GM23338 (cell line): ENCODE results near the gene POP4. TPM values are rescaled to one million over a fixed set of nuclear protein-coding genes. Genes with fewer than 3 reads are reported as not detected.

ENCODE experiments used
- ATAC-seq: fragments of 200-7000 bp; cut with Tn5 transposase; 3 replicates; pipeline ENCODE4 v1.9.1; 2020
- DNase-seq: peaks from one replicate; pipeline ENCODE4 v3.0.0-alpha.2; 2015; ENCODE audit warnings: low spot score
- H2AFZ ChIP-seq: fragments of 200-600 bp; sonication (generic); 2 replicates; pipeline ENCODE4 v1.8.0; 2016; ENCODE audit warnings: antibody characterized with exemption, mild to moderate bottlenecking, moderate library complexity
- H3F3A ChIP-seq: fragments of 200-600 bp; sonication (generic); replicated peaks from 2 replicates; pipeline ENCODE4 v1.8.0; 2017; ENCODE audit warnings: antibody characterized with exemption, mixed run types, low read depth
- H3K27ac ChIP-seq: fragments of 200-600 bp; sonication (generic); 2 replicates; pipeline ENCODE4 v1.6.1; 2016; ENCODE audit warnings: low read depth
- H3K27me3 ChIP-seq: fragments of 200-600 bp; sonication (generic); 2 replicates; pipeline ENCODE4 v1.8.0; 2016; ENCODE audit warnings: mild to moderate bottlenecking, mixed run types, moderate library complexity; ENCODE audit not compliant: insufficient read depth
- H3K36me3 ChIP-seq: fragments of 200-600 bp; sonication (generic); 2 replicates; pipeline ENCODE4 v1.8.0; 2016; ENCODE audit warnings: mild to moderate bottlenecking; ENCODE audit not compliant: insufficient read depth
- H3K4me1 ChIP-seq: fragments of 200-600 bp; sonication (generic); 2 replicates; pipeline ENCODE4 v1.8.0; 2016; ENCODE audit warnings: mild to moderate bottlenecking, moderate library complexity; ENCODE audit not compliant: insufficient read depth
- H3K4me2 ChIP-seq: fragments of 200-600 bp; sonication (generic); 2 replicates; pipeline ENCODE4 v1.7.1; 2017; ENCODE audit warnings: mixed run types
- H3K4me3 ChIP-seq: fragments of 200-600 bp; sonication (generic); 2 replicates; pipeline ENCODE4 v1.6.1; 2016; ENCODE audit warnings: mixed run types
- H3K79me2 ChIP-seq: fragments of 200-600 bp; sonication (generic); replicated peaks from 2 replicates; pipeline ENCODE4 v1.8.0; 2017; ENCODE audit warnings: mild to moderate bottlenecking; ENCODE audit not compliant: insufficient read depth
- H3K9me2 ChIP-seq: fragments of 200-600 bp; sonication (generic); 2 replicates; pipeline ENCODE4 v1.8.0; 2017; ENCODE audit not compliant: insufficient read depth
- H4K20me1 ChIP-seq: fragments of 200-600 bp; sonication (generic); replicated peaks from 2 replicates; pipeline ENCODE4 v1.8.0; 2017; ENCODE audit warnings: mild to moderate bottlenecking; ENCODE audit not compliant: insufficient read depth
- H3K27ac Mint-ChIP-seq: 2 replicates; pipeline ENCODE4 v1.8.0; 2020; ENCODE audit warnings: inconsistent platforms, mild to moderate bottlenecking, moderate library complexity, mixed read lengths
- H3K27me3 Mint-ChIP-seq: 3 replicates; pipeline ENCODE4 v1.8.0; 2022; ENCODE audit warnings: low read depth, mild to moderate bottlenecking, moderate library complexity, mixed read lengths, inconsistent platforms; ENCODE audit not compliant: insufficient read depth, poor library complexity
- H3K36me3 Mint-ChIP-seq: 3 replicates; pipeline ENCODE4 v1.8.0; 2021; ENCODE audit warnings: low read depth, mild to moderate bottlenecking, inconsistent platforms, moderate library complexity, mixed read lengths
- H3K4me1 Mint-ChIP-seq: 3 replicates; pipeline ENCODE4 v1.8.0; 2020; ENCODE audit warnings: mild to moderate bottlenecking, inconsistent platforms, mixed read lengths
- H3K4me3 Mint-ChIP-seq: 3 replicates; pipeline ENCODE4 v1.8.0; 2021; ENCODE audit warnings: moderate library complexity, mild to moderate bottlenecking, inconsistent platforms, mixed read lengths
- H3K9me3 Mint-ChIP-seq: 3 replicates; pipeline ENCODE4 v1.8.0; 2020; ENCODE audit warnings: moderate library complexity, mild to moderate bottlenecking, inconsistent platforms, mixed read lengths
- EZH2 ChIP-seq: fragments of 200-600 bp; sonication (generic); IDR thresholded peaks from one replicate; pipeline ENCODE4 v1.8.0; 2017; ENCODE audit warnings: antibody characterized with exemption, mild to moderate bottlenecking, low read depth; ENCODE audit not compliant: unreplicated experiment
- NANOG ChIP-seq: IDR thresholded peaks from 2 replicates; pipeline ENCODE4 v1.6.1; 2016; ENCODE audit warnings: antibody characterized with exemption, borderline replicate concordance
- POLR2AphosphoS5 ChIP-seq: IDR thresholded peaks from 2 replicates; pipeline ENCODE4 v1.6.1; 2016; ENCODE audit warnings: antibody characterized with exemption, low read depth
- STAT1 ChIP-seq: IDR thresholded peaks from one replicate; pipeline ENCODE4 v1.6.1; 2016; ENCODE audit warnings: antibody characterized with exemption; ENCODE audit not compliant: unreplicated experiment
- ZNF114 ChIP-seq: fragments of 250-450 bp; sonication (Bioruptor Pico); IDR thresholded peaks from 2 replicates; pipeline ENCODE4 v1.5.0; 2020; ENCODE audit warnings: mild to moderate bottlenecking, moderate library complexity
- polyA plus RNA-seq: library from polyadenylated mRNA; unstranded; fragments of >200 nt; fragmentation: Nextera tagmentation; extraction: Ambion mirVana; gene quantifications from 2 replicates; pipeline ENCODE4 v1.2.1, GENCODE V29; 2016
- total RNA-seq: library from RNA; depleted of rRNA; stranded (reverse); fragments of >200 nt; shearing (Covaris generic); gene quantifications from 2 replicates; pipeline ENCODE4 v1.2.3, GENCODE V29; 2014
- TF ChIP-seq, protein P1 (sequence below): IDR thresholded peaks from one replicate; pipeline ENCODE4 v1.6.1; 2018; ENCODE audit warnings: antibody characterized with exemption; ENCODE audit not compliant: unreplicated experiment
- TF ChIP-seq, protein P2 (sequence below): fragments of 250-450 bp; sonication (Bioruptor Pico); IDR thresholded peaks from 2 replicates; pipeline ENCODE4 v1.5.0; 2020; ENCODE audit warnings: mild to moderate bottlenecking, moderate library complexity

Gene POP4
- total and polyA plus RNA-seq, 2 experiments from 2014 or later: 37.2 to 58.3 TPM

DNA sequence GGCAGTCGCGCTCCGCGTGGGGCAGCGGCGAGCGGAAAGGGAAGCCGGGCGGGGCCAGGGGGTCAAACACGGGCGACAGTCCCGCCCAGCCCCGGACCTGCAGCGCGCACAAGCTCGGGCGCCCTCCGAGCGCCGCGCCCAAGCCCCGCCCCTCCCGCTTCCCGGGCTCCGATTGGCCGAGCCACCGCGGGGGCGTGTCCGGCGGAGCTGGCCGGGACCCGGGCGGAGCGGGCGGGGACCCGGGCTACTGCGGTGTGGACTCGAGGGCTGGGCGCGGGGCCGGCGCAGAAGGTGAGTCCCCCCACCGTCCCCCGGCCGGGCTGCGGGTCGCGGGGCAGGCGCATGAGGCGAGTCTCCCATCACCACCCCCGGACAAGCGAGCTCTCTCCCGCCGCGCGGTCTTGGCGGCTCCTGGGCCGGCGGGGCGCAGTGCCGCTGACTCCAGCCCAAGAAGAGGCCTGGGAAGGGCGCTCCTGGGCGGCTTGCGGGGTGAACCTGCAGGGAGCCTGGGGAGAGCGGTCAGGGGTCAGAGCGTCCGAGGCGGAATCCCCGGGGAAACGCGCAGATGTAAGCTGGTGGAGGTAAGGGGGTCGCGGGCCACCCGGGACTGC lies 59.2 kb downstream of the POP4 start, which contains the start of gene PLEKHF1:
TSS of gene PLEKHF1 (plus strand) at position 247 of the 611 bp plus-strand sequence. CDS start 8,379 bp downstream, outside the sequence.
- 0 out of 2 replicates have a peak within 1 kb of the TSS, but pooled peaks have one; percentile 32 for H2AFZ ChIP-seq
- H3K9me3 Mint-ChIP-seq: no peaks in the 10 kb centered on the region
- H3K4me1 ChIP-seq: peaks cover 10% of the 10 kb centered on the region
- 0 out of 2 replicates have a peak, but pooled peaks cover 7% of the 10 kb centered on the region for H3F3A ChIP-seq
- ATAC-seq (peak; percentile 80), DNase-seq (peak; percentile 89)
- H3K27ac Mint-ChIP-seq: no peak within 1 kb of the TSS
- no peaks in the 10 kb centered on the region for H3K36me3 ChIP-seq
- H3K27me3 Mint-ChIP-seq: peaks cover 11% of the 10 kb centered on the region
- peak within 1 kb of the TSS; percentile 78 for H3K4me3 Mint-ChIP-seq
- H3K9me2 ChIP-seq: no peaks in the 10 kb centered on the region
- peak within 1 kb of the TSS; percentile 88 for H3K4me3 ChIP-seq
- H3K4me2 ChIP-seq: peak within 1 kb of the TSS; percentile 89
- no peaks in the 10 kb centered on the region for H3K27me3 ChIP-seq
- peaks cover 29% of the 10 kb centered on the region for H3K79me2 ChIP-seq
- TF ChIP-seq, protein P1, sequence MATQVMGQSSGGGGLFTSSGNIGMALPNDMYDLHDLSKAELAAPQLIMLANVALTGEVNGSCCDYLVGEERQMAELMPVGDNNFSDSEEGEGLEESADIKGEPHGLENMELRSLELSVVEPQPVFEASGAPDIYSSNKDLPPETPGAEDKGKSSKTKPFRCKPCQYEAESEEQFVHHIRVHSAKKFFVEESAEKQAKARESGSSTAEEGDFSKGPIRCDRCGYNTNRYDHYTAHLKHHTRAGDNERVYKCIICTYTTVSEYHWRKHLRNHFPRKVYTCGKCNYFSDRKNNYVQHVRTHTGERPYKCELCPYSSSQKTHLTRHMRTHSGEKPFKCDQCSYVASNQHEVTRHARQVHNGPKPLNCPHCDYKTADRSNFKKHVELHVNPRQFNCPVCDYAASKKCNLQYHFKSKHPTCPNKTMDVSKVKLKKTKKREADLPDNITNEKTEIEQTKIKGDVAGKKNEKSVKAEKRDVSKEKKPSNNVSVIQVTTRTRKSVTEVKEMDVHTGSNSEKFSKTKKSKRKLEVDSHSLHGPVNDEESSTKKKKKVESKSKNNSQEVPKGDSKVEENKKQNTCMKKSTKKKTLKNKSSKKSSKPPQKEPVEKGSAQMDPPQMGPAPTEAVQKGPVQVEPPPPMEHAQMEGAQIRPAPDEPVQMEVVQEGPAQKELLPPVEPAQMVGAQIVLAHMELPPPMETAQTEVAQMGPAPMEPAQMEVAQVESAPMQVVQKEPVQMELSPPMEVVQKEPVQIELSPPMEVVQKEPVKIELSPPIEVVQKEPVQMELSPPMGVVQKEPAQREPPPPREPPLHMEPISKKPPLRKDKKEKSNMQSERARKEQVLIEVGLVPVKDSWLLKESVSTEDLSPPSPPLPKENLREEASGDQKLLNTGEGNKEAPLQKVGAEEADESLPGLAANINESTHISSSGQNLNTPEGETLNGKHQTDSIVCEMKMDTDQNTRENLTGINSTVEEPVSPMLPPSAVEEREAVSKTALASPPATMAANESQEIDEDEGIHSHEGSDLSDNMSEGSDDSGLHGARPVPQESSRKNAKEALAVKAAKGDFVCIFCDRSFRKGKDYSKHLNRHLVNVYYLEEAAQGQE: no peak
- TF ChIP-seq ZNF114 (no peak), POLR2AphosphoS5 (peak; percentile 47), NANOG (no peak), STAT1 (no peak)
- peak within 1 kb of the TSS; percentile 75 for H3K27ac ChIP-seq
- peaks cover 34% of the 10 kb centered on the region for H3K4me1 Mint-ChIP-seq
- H4K20me1 ChIP-seq: no peaks in the 10 kb centered on the region; the same call in none of the 2 replicates
- peaks cover 3% of the 10 kb centered on the region; the same call in 2 of the 3 replicates for H3K36me3 Mint-ChIP-seq

DNA sequence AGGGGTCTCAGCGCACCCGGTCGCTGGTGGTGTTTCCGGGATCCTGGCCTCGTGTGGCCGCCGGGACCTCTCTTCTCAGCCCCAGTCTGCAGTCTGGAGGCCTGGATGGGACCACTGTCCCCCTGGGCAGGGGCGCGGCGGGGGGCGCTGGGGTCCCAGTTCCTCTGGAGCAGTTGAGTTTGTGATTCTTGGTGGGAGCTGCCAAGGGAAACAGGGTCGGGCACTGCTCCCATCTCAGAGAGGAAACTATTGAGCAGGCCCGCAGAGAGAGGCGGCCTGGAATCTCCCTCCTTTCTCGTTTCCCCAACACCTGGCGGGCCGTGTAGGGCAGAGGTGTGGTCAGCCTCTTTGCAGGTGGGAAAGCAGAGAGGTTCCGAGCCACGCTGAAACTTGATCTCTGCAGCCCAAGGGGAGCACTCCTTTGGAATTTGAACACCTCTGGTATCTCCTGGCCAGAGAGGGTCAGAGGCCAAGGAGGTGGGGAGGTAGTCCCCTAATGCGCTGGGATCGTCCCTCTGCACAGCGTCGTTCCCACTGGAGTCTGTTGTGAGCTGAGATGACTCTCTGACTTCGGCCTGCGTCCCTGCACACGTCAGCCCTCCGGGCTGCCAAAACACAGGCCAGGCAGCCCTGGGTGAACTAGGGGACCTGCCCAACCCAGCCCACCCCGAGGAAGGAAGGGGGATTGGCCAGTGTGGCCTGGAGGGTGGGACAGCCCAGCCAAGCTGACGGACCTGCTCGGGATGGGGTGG lies 59.9 kb downstream of the POP4 start:
- Histone ChIP-seq H3K79me2 (peaks cover 35% of the 10 kb centered on the region), H4K20me1 (no peaks in the 10 kb centered on the region; the same call in none of the 2 replicates), H2AFZ (0 out of 2 replicates have a peak overlapping the region, but pooled peaks have one; percentile 25), H3K36me3 (no peaks in the 10 kb centered on the region), H3K27me3 (no peaks in the 10 kb centered on the region), H3K4me1 (peaks cover 10% of the 10 kb centered on the region), H3K9me2 (no peaks in the 10 kb centered on the region; the same call in 1 of the 2 replicates), H3F3A (0 out of 2 replicates have a peak, but pooled peaks cover 7% of the 10 kb centered on the region), H3K4me3 (peak overlapping the region; percentile 88), H3K4me2 (peak overlapping the region; percentile 89), H3K27ac (peak overlapping the region; percentile 75)
- Mint-ChIP-seq H3K9me3 (no peaks in the 10 kb centered on the region), H3K36me3 (peaks cover 8% of the 10 kb centered on the region), H3K27me3 (peaks cover 11% of the 10 kb centered on the region), H3K4me1 (peaks cover 34% of the 10 kb centered on the region), H3K4me3 (peak overlapping the region; percentile 78), H3K27ac (peak overlapping the region; percentile 91)
- peak; percentile 68 for ATAC-seq
- peak; percentile 90 for DNase-seq
- TF ChIP-seq, protein P2, sequence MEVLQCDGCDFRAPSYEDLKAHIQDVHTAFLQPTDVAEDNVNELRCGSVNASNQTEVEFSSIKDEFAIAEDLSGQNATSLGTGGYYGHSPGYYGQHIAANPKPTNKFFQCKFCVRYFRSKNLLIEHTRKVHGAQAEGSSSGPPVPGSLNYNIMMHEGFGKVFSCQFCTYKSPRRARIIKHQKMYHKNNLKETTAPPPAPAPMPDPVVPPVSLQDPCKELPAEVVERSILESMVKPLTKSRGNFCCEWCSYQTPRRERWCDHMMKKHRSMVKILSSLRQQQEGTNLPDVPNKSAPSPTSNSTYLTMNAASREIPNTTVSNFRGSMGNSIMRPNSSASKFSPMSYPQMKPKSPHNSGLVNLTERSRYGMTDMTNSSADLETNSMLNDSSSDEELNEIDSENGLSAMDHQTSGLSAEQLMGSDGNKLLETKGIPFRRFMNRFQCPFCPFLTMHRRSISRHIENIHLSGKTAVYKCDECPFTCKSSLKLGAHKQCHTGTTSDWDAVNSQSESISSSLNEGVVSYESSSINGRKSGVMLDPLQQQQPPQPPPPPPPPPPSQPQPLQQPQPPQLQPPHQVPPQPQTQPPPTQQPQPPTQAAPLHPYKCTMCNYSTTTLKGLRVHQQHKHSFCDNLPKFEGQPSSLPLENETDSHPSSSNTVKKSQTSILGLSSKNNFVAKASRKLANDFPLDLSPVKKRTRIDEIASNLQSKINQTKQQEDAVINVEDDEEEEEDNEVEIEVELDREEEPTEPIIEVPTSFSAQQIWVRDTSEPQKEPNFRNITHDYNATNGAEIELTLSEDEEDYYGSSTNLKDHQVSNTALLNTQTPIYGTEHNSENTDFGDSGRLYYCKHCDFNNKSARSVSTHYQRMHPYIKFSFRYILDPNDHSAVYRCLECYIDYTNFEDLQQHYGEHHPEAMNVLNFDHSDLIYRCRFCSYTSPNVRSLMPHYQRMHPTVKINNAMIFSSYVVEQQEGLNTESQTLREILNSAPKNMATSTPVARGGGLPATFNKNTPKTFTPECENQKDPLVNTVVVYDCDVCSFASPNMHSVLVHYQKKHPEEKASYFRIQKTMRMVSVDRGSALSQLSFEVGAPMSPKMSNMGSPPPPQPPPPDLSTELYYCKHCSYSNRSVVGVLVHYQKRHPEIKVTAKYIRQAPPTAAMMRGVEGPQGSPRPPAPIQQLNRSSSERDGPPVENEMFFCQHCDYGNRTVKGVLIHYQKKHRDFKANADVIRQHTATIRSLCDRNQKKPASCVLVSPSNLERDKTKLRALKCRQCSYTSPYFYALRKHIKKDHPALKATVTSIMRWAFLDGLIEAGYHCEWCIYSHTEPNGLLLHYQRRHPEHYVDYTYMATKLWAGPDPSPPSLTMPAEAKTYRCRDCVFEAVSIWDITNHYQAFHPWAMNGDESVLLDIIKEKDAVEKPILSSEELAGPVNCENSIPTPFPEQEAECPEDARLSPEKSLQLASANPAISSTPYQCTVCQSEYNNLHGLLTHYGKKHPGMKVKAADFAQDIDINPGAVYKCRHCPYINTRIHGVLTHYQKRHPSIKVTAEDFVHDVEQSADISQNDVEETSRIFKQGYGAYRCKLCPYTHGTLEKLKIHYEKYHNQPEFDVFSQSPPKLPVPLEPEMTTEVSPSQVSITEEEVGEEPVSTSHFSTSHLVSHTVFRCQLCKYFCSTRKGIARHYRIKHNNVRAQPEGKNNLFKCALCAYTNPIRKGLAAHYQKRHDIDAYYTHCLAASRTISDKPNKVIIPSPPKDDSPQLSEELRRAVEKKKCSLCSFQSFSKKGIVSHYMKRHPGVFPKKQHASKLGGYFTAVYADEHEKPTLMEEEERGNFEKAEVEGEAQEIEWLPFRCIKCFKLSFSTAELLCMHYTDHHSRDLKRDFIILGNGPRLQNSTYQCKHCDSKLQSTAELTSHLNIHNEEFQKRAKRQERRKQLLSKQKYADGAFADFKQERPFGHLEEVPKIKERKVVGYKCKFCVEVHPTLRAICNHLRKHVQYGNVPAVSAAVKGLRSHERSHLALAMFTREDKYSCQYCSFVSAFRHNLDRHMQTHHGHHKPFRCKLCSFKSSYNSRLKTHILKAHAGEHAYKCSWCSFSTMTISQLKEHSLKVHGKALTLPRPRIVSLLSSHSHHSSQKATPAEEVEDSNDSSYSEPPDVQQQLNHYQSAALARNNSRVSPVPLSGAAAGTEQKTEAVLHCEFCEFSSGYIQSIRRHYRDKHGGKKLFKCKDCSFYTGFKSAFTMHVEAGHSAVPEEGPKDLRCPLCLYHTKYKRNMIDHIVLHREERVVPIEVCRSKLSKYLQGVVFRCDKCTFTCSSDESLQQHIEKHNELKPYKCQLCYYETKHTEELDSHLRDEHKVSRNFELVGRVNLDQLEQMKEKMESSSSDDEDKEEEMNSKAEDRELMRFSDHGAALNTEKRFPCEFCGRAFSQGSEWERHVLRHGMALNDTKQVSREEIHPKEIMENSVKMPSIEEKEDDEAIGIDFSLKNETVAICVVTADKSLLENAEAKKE (CRISPR knock-in tag): no peak
- TF ChIP-seq ZNF114 (no peak), POLR2AphosphoS5 (no peak), EZH2 (no peak)
